Kidney epithelial cell (primary cell): ENCODE results near the gene GON7. TPM values are rescaled to one million over a fixed set of nuclear protein-coding genes. Genes with fewer than 3 reads are reported as not detected.

Source experiments
- DNase-seq: peaks from one replicate; pipeline ENCODE4 v3.0.0-alpha.2; 2010; ENCODE audit warnings: low read depth
- H3K27me3 ChIP-seq: 2 replicates; pipeline ENCODE4 v1.6.0; 2011; ENCODE audit warnings: low read length; ENCODE audit not compliant: control insufficient read depth, insufficient read depth
- H3K36me3 ChIP-seq: 2 replicates; pipeline ENCODE4 v1.5.1; 2011; ENCODE audit warnings: low read length; ENCODE audit not compliant: control insufficient read depth, insufficient read depth
- H3K4me3 ChIP-seq: 2 replicates; pipeline ENCODE4 v1.5.1; 2011; ENCODE audit warnings: low read depth, mild to moderate bottlenecking, control low read depth, low read length
- CTCF ChIP-seq: IDR thresholded peaks from 2 replicates; pipeline ENCODE4 v1.5.1; 2011; ENCODE audit warnings: mild to moderate bottlenecking, moderate library complexity, low read length, control low read depth, inconsistent platforms; ENCODE audit not compliant: insufficient read depth, poor library complexity, severe bottlenecking
- total RNA-seq: library from RNA; depleted of rRNA; stranded (reverse); fragments of >200 nt; gene quantifications from 2 replicates; pipeline ENCODE4 v1.2.3, GENCODE V29; 2015

The GON7 gene
- total RNA-seq, 1 donor from 2014 or later: 14.9 TPM

- no peak for DNase-seq
Measured at GRCh38 chr14:93207468-93208308, 823 bp upstream of the GON7 start.

GRCh38 chr14:93201155-93201704 is 5.6 kb downstream of the GON7 start:
- H3K4me3 ChIP-seq: no peak overlapping the region
- DNase-seq: no peak
- TF ChIP-seq CTCF: no peak
- no peaks in the 10 kb centered on the region for H3K27me3 ChIP-seq
- no peaks in the 10 kb centered on the region for H3K36me3 ChIP-seq

More at GRCh38 chr14:93207468-93208308, 823 bp upstream of the GON7 start:
- H3K36me3 ChIP-seq: no peaks in the 10 kb centered on the region
- peak; percentile 63 for TF ChIP-seq CTCF
- no peaks in the 10 kb centered on the region for H3K27me3 ChIP-seq
- peak overlapping the region; percentile 83 for H3K4me3 ChIP-seq

- DNase-seq: no peak
- H3K4me3 ChIP-seq: no peak overlapping the region
- no peak for TF ChIP-seq CTCF
- H3K36me3 ChIP-seq: no peaks in the 10 kb centered on the region
- H3K27me3 ChIP-seq: no peaks in the 10 kb centered on the region
Measured at GRCh38 chr14:93200553-93200952, 6.3 kb downstream of the GON7 start.

GRCh38 chr14:93199031-93199430 is 7.8 kb downstream of the GON7 start:
- Histone ChIP-seq H3K36me3 (no peaks in the 10 kb centered on the region), H3K27me3 (no peaks in the 10 kb centered on the region), H3K4me3 (no peak overlapping the region)
- DNase-seq: no peak
- TF ChIP-seq CTCF: no peak

- DNase-seq: no peak
Measured at GRCh38 chr14:93195316-93195999, 11.4 kb downstream of the GON7 start.

More at GRCh38 chr14:93195316-93195999, 11.4 kb downstream of the GON7 start:
- Histone ChIP-seq H3K4me3 (no peak overlapping the region), H3K27me3 (no peaks in the 10 kb centered on the region), H3K36me3 (no peaks in the 10 kb centered on the region)
- no peak for TF ChIP-seq CTCF
